ENCODE data around the gene PTPRK. TPM values are rescaled to one million over a fixed set of nuclear protein-coding genes. Genes with fewer than 3 reads are reported as not detected.
"Not testable (repeated sequence)": the region's sequence is repeated elsewhere in the genome, so short reads cannot be mapped to it uniquely, and the experiment has no call there.

Gene PTPRK
- polyA plus RNA-seq, 4 donors, result 48.8 to 61.8 (median 57.9) TPM

GRCh38 chr6:127950566-127951145 is 569.7 kb downstream of the PTPRK start:
- no peak for DNase-seq (ENCODE audit: low read depth in 4 of 4, low spot score in 3 of 4)

- DNase-seq (ENCODE audit: low read depth in 4 of 4, low spot score in 3 of 4), result no peak
Measured at GRCh38 chr6:127949251-127949650, 571.1 kb downstream of the PTPRK start.

- DNase-seq (ENCODE audit: low read depth in 4 of 4, low spot score in 3 of 4), result no peak
Measured at GRCh38 chr6:127946388-127946787, 574.0 kb downstream of the PTPRK start.

- no peak for DNase-seq (ENCODE audit: low read depth in 4 of 4, low spot score in 3 of 4)
Measured at GRCh38 chr6:127945434-127946097, 574.8 kb downstream of the PTPRK start.

- DNase-seq (ENCODE audit: low read depth in 4 of 4, low spot score in 3 of 4), result no peak
Measured at GRCh38 chr6:127941228-127941627, 579.2 kb downstream of the PTPRK start.

- DNase-seq (ENCODE audit: low read depth in 4 of 4, low spot score in 3 of 4), result no peak
Measured at GRCh38 chr6:127939442-127940066, 580.8 kb downstream of the PTPRK start.

- no peak for DNase-seq (ENCODE audit: low read depth in 4 of 4, low spot score in 3 of 4)
Measured at GRCh38 chr6:127938701-127939100, 581.7 kb downstream of the PTPRK start.

- DNase-seq (ENCODE audit: low read depth in 4 of 4, low spot score in 3 of 4), result no peak
Measured at GRCh38 chr6:127937747-127938146, 582.7 kb downstream of the PTPRK start.

- DNase-seq (ENCODE audit: low read depth in 4 of 4, low spot score in 3 of 4), result no peak
Measured at GRCh38 chr6:127937102-127937501, 583.3 kb downstream of the PTPRK start.

- DNase-seq (ENCODE audit: low read depth in 4 of 4, low spot score in 3 of 4), result no peak
Measured at GRCh38 chr6:127934956-127935355, 585.4 kb downstream of the PTPRK start.

- DNase-seq (ENCODE audit: low read depth in 4 of 4, low spot score in 3 of 4), result no peak
Measured at GRCh38 chr6:127933852-127934840, 586.3 kb downstream of the PTPRK start.

GRCh38 chr6:127933137-127933536 is 587.3 kb downstream of the PTPRK start:
- no peak for DNase-seq (ENCODE audit: low read depth in 4 of 4, low spot score in 3 of 4)

GRCh38 chr6:127932708-127933107 is 587.7 kb downstream of the PTPRK start:
- no peak for DNase-seq (ENCODE audit: low read depth in 4 of 4, low spot score in 3 of 4)

- DNase-seq (ENCODE audit: low read depth in 4 of 4, low spot score in 3 of 4), result not testable (repeated sequence)
Measured at GRCh38 chr6:127926441-127926840, 594.0 kb downstream of the PTPRK start.

- DNase-seq (ENCODE audit: low read depth in 4 of 4, low spot score in 3 of 4), result no peak
Measured at GRCh38 chr6:127924440-127924839, 596.0 kb downstream of the PTPRK start.

GRCh38 chr6:127924031-127924430 is 596.4 kb downstream of the PTPRK start:
- DNase-seq (ENCODE audit: low read depth in 4 of 4, low spot score in 3 of 4), result no peak

GRCh38 chr6:127923135-127923534 is 597.3 kb downstream of the PTPRK start:
- DNase-seq (ENCODE audit: low read depth in 4 of 4, low spot score in 3 of 4), result no peak

- DNase-seq (ENCODE audit: low read depth in 4 of 4, low spot score in 3 of 4), result no peak
Measured at GRCh38 chr6:127921982-127922381, 598.4 kb downstream of the PTPRK start.

GRCh38 chr6:127920804-127921203 is 599.6 kb downstream of the PTPRK start:
- no peak for DNase-seq (ENCODE audit: low read depth in 4 of 4, low spot score in 3 of 4)
